NCI-H146 treated with DMSO at 0.1 percent for 48 hours (cell line): Measurements from ENCODE around the gene SKI.
"Not testable (repeated sequence)": the region's sequence is repeated elsewhere in the genome, so short reads cannot be mapped to it uniquely, and the experiment has no call there.

Source experiments
- DNase-seq: peaks from one replicate; lab custom pipeline; 2025; ENCODE audit not compliant: unreplicated experiment; lab: John Stamatoyannopoulos, UW

Gene SKI

GRCh38 chr1:2290595-2291510 lies 62.7 kb downstream of the SKI start:
- DNase-seq = no peak

- no peak for DNase-seq
These were observed 63.5 kb downstream of the SKI start for GRCh38 chr1:2291577-2291976.

GRCh38 chr1:2292725-2293450 lies 64.8 kb downstream of the SKI start:
- no peak for DNase-seq

- DNase-seq = no peak
These were observed 66.1 kb downstream of the SKI start for GRCh38 chr1:2294033-2294724.

GRCh38 chr1:2294725-2295078 lies 66.6 kb downstream of the SKI start:
- no peak for DNase-seq

- no peak for DNase-seq
These were observed 67.4 kb downstream of the SKI start for GRCh38 chr1:2295526-2295925.

- DNase-seq = not testable (repeated sequence)
These were observed 68.1 kb downstream of the SKI start for GRCh38 chr1:2296211-2296610.

GRCh38 chr1:2296614-2297013 lies 68.5 kb downstream of the SKI start:
- DNase-seq = no peak

GRCh38 chr1:2297246-2298011 lies 69.3 kb downstream of the SKI start:
- DNase-seq = no peak

GRCh38 chr1:2298685-2299084 lies 70.6 kb downstream of the SKI start:
- DNase-seq = no peak

- DNase-seq = no peak
These were observed 71.1 kb downstream of the SKI start for GRCh38 chr1:2299131-2299627.

GRCh38 chr1:2300004-2300771 lies 72.1 kb downstream of the SKI start:
- no peak for DNase-seq

GRCh38 chr1:2300851-2301606 lies 72.9 kb downstream of the SKI start:
- DNase-seq = no peak

- no peak for DNase-seq
These were observed 73.6 kb downstream of the SKI start for GRCh38 chr1:2301607-2302291.

- DNase-seq = no peak
These were observed 74.3 kb downstream of the SKI start for GRCh38 chr1:2302292-2302925.

GRCh38 chr1:2303016-2303775 lies 75.1 kb downstream of the SKI start:
- DNase-seq = no peak

GRCh38 chr1:2303781-2304180 lies 75.7 kb downstream of the SKI start:
- DNase-seq = no peak

- no peak for DNase-seq
These were observed 76.2 kb downstream of the SKI start for GRCh38 chr1:2304282-2304681.
